K562 (cell line): ENCODE results near the gene KIF20B. TPM values are rescaled to one million over a fixed set of nuclear protein-coding genes. Genes with fewer than 3 reads are reported as not detected.

Experiments used
- BRD9 ChIP-seq: fragments of 450-650 bp; IDR thresholded peaks from 2 replicates; pipeline ENCODE4 v1.6.1; 2018; ENCODE audit warnings: low read depth; ENCODE audit not compliant: partially characterized antibody
- FOXJ3 ChIP-seq: sonication (generic); formaldehyde crosslinking; IDR thresholded peaks from 2 replicates; pipeline ENCODE4 v1.4.0; 2020; ENCODE audit warnings: mild to moderate bottlenecking, missing genetic modification reagents
- HIVEP1 ChIP-seq: fragments of 250-450 bp; sonication (Bioruptor Pico); IDR thresholded peaks from 2 replicates; pipeline ENCODE4 v1.4.0; 2020; ENCODE audit warnings: mild to moderate bottlenecking
- MAZ ChIP-seq, 2 experiments: fragments of 450-650 bp in 1 of 2; sonication (generic) in 1 of 2; formaldehyde crosslinking; IDR thresholded peaks in 1 of 2; conservative IDR thresholded peaks in 1 of 2; 2 replicates each; pipeline versions ENCODE4 v1.4.0 to v1.5.0; 2020; ENCODE audit warnings: mild to moderate bottlenecking in 1 of 2, missing genetic modification reagents in 1 of 2
- POLR2A ChIP-seq: fragments of 450-650 bp; conservative IDR thresholded peaks from 2 replicates; pipeline ENCODE4 v1.6.1; 2016
- POLR2B ChIP-seq: fragments of 450-650 bp; IDR thresholded peaks from 2 replicates; pipeline ENCODE4 v1.6.1; 2018; ENCODE audit warnings: low read depth; ENCODE audit not compliant: partially characterized antibody
- ZNF217 ChIP-seq: sonication (generic); formaldehyde crosslinking; IDR thresholded peaks from 2 replicates; pipeline ENCODE4 v1.8.0; 2022; ENCODE audit warnings: mild to moderate bottlenecking, missing genetic modification reagents
- polyA plus RNA-seq, 8 experiments: library from polyadenylated mRNA; depleted of rRNA in 4 of 8; stranded (reverse) in 5 of 8; unstranded in 3 of 8; fragments of >200 nt; fragmentation: Nextera tagmentation in 2 of 8; fragmentation: Illumina TruSeq in 1 of 8; extraction: Ambion mirVana in 2 of 8; extraction: Trizol in 1 of 8; gene quantifications; 2 replicates each; pipeline versions ENCODE4 v1.2.1 to v1.2.3, GENCODE V29; 2011 to 2014; ENCODE audit warnings: inconsistent platforms in 1 of 8, missing spikeins in 1 of 8
- total RNA-seq, 7 experiments: library from RNA; depleted of rRNA in 6 of 7; stranded (reverse); fragments of >200 nt in 6 of 7; fragmentation: Illumina TruSeq in 2 of 7; extraction: Trizol in 2 of 7; gene quantifications; 2 replicates each; pipeline versions ENCODE4 v1.2.1 to v1.2.3, GENCODE V29; 2011 to 2021; ENCODE audit warnings: low replicate concordance in 1 of 7
- TF ChIP-seq, protein P1 (sequence below): fragments of 250-450 bp; sonication (Bioruptor Pico); IDR thresholded peaks from 2 replicates; pipeline ENCODE4 v1.5.0; 2021
- TF ChIP-seq, protein P2 (sequence below), 2 experiments: fragments of 450-650 bp in 1 of 2; sonication (generic) in 1 of 2; formaldehyde crosslinking in 1 of 2; IDR thresholded peaks; 2 replicates each; pipeline versions ENCODE4 v1.7.1 to v1.9.0; 2016 to 2022; ENCODE audit warnings: inconsistent platforms in 1 of 2, mild to moderate bottlenecking in 1 of 2, missing genetic modification reagents in 1 of 2
- TF ChIP-seq, protein P3 (sequence below): fragments of 200-800 bp; sonication (Bioruptor generic); IDR thresholded peaks from 2 replicates; pipeline ENCODE4 v1.6.1; 2017; ENCODE audit warnings: missing genetic modification characterization, missing compliant biosample characterization
- TF ChIP-seq, protein P4 (sequence below): sonication (generic); formaldehyde crosslinking; IDR thresholded peaks from 2 replicates; pipeline ENCODE4 v1.9.0; 2022; ENCODE audit warnings: mild to moderate bottlenecking, missing genetic modification reagents

KIF20B gene
- total and polyA plus RNA-seq, 9 of the 15 experiments (the other 6 are each of a cell fraction or from before 2014, with no cell fraction given), result 18.6 to 56.5 (median 32.9) TPM

DNA sequence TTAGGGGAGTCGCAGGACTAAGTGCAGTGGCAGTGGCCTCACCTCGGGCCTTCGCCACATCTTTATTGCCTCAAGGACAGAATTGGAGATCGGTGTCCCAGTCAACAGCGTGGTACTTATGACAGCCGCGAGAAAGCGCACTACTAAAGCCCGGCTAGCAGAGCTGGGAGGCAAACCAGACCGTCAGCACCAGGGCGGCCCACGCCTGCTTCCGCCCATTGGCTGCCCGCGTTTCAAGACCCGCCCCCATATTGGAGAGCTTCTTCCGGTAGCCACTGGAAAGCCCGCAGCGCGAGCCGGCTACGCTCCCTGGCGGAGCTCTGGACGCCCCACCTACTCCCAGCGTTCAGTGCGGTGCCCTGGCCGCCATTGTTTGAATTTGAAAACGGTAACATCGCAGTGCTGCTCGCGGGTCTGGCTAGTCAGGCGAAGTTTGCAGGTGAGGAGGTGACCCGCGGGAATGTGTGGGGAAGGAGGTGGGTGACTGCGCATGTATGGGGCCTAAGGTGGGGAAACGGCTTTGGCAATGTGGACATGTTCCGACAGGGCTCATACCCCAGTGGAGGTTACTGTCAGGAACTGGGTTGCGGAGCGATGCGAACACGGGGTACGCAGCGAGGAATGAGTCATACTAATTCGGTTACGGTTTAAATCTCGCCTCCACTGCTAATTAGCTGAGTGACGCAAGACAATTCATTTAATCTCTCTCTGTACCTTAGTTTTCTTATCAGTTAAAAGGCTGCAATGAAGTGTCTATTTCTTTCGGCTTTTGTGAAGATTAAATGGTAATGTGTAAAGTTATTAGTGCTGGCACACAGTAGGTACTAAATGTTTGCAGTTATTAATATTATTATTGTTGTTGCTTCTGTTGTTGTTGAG, at the start of gene KIF20B (continued):
- TF ChIP-seq, protein P1, sequence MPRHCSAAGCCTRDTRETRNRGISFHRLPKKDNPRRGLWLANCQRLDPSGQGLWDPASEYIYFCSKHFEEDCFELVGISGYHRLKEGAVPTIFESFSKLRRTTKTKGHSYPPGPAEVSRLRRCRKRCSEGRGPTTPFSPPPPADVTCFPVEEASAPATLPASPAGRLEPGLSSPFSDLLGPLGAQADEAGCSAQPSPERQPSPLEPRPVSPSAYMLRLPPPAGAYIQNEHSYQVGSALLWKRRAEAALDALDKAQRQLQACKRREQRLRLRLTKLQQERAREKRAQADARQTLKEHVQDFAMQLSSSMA (CRISPR knock-in tag), result no peak
- TF ChIP-seq, protein P2, sequence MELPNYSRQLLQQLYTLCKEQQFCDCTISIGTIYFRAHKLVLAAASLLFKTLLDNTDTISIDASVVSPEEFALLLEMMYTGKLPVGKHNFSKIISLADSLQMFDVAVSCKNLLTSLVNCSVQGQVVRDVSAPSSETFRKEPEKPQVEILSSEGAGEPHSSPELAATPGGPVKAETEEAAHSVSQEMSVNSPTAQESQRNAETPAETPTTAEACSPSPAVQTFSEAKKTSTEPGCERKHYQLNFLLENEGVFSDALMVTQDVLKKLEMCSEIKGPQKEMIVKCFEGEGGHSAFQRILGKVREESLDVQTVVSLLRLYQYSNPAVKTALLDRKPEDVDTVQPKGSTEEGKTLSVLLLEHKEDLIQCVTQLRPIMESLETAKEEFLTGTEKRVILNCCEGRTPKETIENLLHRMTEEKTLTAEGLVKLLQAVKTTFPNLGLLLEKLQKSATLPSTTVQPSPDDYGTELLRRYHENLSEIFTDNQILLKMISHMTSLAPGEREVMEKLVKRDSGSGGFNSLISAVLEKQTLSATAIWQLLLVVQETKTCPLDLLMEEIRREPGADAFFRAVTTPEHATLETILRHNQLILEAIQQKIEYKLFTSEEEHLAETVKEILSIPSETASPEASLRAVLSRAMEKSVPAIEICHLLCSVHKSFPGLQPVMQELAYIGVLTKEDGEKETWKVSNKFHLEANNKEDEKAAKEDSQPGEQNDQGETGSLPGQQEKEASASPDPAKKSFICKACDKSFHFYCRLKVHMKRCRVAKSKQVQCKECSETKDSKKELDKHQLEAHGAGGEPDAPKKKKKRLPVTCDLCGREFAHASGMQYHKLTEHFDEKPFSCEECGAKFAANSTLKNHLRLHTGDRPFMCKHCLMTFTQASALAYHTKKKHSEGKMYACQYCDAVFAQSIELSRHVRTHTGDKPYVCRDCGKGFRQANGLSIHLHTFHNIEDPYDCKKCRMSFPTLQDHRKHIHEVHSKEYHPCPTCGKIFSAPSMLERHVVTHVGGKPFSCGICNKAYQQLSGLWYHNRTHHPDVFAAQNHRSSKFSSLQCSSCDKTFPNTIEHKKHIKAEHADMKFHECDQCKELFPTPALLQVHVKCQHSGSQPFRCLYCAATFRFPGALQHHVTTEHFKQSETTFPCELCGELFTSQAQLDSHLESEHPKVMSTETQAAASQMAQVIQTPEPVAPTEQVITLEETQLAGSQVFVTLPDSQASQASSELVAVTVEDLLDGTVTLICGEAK (IDR thresholded peaks at IDR 0.05), result peak; percentile 58; the same call in 1 of the 2 replicates
- TF ChIP-seq, protein P2 (CRISPR knock-in tag; IDR thresholded peaks at IDR 0.05), result no peak
- TF ChIP-seq POLR2B (peak; percentile 87), HIVEP1 (CRISPR knock-in tag) (no peak), BRD9 (peak; percentile 17), ZNF217 (CRISPR knock-in tag) (no peak), FOXJ3 (CRISPR knock-in tag) (no peak), MAZ (CRISPR knock-in tag; conservative IDR thresholded peaks at IDR 0.05 in 1 of 2, IDR thresholded peaks at IDR 0.05 in 1 of 2) (peak; percentile 21 to 81; a peak in 2 of 4 replicates), POLR2A (peak; percentile 94)
- TF ChIP-seq, protein P3, sequence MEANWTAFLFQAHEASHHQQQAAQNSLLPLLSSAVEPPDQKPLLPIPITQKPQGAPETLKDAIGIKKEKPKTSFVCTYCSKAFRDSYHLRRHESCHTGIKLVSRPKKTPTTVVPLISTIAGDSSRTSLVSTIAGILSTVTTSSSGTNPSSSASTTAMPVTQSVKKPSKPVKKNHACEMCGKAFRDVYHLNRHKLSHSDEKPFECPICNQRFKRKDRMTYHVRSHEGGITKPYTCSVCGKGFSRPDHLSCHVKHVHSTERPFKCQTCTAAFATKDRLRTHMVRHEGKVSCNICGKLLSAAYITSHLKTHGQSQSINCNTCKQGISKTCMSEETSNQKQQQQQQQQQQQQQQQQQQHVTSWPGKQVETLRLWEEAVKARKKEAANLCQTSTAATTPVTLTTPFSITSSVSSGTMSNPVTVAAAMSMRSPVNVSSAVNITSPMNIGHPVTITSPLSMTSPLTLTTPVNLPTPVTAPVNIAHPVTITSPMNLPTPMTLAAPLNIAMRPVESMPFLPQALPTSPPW (CRISPR knock-in tag), result peak; percentile 15; the same call in 1 of the 2 replicates
- TF ChIP-seq, protein P4, sequence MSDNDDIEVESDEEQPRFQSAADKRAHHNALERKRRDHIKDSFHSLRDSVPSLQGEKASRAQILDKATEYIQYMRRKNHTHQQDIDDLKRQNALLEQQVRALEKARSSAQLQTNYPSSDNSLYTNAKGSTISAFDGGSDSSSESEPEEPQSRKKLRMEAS (CRISPR knock-in tag), result peak; percentile 49; the same call in 1 of the 2 replicates
